Measurements from ENCODE around the gene TLCD3B.

DNA sequence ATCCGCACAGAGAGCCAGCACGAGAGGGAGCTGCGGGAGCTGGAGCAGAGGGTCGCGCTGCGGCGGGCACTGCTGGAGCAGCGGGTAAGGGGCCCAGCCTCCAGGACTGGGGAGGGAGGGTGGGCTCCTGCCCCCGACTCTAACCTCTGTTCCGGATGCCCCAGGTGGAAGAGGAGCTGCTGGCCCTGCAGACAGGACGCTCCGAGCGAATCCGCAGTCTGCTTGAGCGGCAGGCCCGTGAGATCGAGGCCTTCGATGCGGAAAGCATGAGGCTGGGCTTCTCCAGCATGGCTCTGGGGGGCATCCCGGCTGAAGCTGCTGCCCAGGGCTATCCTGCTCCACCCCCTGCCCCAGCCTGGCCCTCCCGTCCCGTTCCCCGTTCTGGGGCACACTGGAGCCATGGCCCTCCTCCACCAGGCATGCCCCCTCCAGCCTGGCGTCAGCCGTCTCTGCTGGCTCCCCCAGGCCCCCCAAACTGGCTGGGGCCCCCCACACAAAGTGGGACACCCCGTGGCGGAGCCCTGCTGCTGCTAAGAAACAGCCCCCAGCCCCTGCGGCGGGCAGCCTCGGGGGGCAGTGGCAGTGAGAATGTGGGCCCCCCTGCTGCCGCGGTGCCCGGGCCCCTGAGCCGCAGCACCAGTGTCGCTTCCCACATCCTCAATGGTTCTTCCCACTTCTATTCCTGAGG is 40.0 kb downstream of the TLCD3B start:
- TF ChIP-seq EZH2phosphoT487 (IDR thresholded peaks at IDR 0.05; ENCODE audit: insufficient read depth, low read depth) (no peak), EZH2 (IDR thresholded peaks at IDR 0.05; ENCODE audit: insufficient read depth, poor library complexity, severe bottlenecking) (no peak)

All from GM23248 (cell line).